Measurements from ENCODE around the gene SMOC2. TPM values are rescaled to one million over a fixed set of nuclear protein-coding genes. Genes with fewer than 3 reads are reported as not detected.
A peak's percentile ranks its signal among the peaks of the same experiment; 100 is the strongest.

SMOC2 gene
- total RNA-seq, 4 donors from 2014 or later: 5.8 to 14.5 (median 9.0) TPM

DNA sequence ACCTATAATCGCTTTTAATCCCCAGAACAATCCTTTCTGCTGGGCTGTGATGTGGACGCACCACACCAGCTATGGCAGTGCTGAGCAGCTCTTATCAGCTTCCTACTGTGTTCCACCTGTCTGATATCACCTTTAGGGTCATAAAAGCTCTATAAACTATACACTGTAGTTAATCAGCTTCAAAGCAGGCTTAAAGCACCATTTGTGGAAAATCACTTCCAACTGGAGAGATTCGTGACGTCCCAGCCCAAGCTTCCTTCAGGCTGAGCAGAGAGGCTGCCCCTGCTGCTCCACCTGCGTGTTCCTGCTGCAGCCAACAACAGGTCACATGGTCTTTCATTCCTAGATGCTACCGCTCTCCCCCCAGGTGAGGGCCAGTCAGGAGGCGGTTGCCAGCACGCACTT lies 156.5 kb downstream of the SMOC2 start:
- Histone ChIP-seq H3K4me1 (peaks cover 0 to 3% (median 1%) of the 10 kb centered on the region in 4 donors), H3K4me3 (no peak overlapping the region), H3K27me3 (no peaks in the 10 kb centered on the region), H3K9me3 (no peaks in the 10 kb centered on the region), H3K27ac (peak overlapping the region in 1 of 4 donors; percentile 26), H3K36me3 (no peaks in the 10 kb centered on the region)
- in situ Hi-C loops (cut with MboI; ENCODE audit: low pct_ligation_motif_present in 1 of 4, low pct_unique_long_range_greater_than_20kb in 1 of 4, low sequenced_read_pairs in 3 of 4): no loop called here
- no peak for TF ChIP-seq POLR2A (IDR thresholded peaks at IDR 0.05)
- no peak for TF ChIP-seq EP300 (IDR thresholded peaks at IDR 0.05; ENCODE audit: low read depth)
- TF ChIP-seq, protein P1, sequence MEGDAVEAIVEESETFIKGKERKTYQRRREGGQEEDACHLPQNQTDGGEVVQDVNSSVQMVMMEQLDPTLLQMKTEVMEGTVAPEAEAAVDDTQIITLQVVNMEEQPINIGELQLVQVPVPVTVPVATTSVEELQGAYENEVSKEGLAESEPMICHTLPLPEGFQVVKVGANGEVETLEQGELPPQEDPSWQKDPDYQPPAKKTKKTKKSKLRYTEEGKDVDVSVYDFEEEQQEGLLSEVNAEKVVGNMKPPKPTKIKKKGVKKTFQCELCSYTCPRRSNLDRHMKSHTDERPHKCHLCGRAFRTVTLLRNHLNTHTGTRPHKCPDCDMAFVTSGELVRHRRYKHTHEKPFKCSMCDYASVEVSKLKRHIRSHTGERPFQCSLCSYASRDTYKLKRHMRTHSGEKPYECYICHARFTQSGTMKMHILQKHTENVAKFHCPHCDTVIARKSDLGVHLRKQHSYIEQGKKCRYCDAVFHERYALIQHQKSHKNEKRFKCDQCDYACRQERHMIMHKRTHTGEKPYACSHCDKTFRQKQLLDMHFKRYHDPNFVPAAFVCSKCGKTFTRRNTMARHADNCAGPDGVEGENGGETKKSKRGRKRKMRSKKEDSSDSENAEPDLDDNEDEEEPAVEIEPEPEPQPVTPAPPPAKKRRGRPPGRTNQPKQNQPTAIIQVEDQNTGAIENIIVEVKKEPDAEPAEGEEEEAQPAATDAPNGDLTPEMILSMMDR (IDR thresholded peaks at IDR 0.05): no peak
- TF ChIP-seq POLR2AphosphoS5 (IDR thresholded peaks at IDR 0.05): no peak
- intact Hi-C loops (cut with DNase I; ENCODE audit: low total_unique reads): no loop called here
- DNase-seq: peak; percentile 37
- 45 to 46% methylated on average over 6 to 8 of the region's 8 CpGs for WGBS, 2 donors (ENCODE audit: low coverage in 1 of 2)

DNA sequence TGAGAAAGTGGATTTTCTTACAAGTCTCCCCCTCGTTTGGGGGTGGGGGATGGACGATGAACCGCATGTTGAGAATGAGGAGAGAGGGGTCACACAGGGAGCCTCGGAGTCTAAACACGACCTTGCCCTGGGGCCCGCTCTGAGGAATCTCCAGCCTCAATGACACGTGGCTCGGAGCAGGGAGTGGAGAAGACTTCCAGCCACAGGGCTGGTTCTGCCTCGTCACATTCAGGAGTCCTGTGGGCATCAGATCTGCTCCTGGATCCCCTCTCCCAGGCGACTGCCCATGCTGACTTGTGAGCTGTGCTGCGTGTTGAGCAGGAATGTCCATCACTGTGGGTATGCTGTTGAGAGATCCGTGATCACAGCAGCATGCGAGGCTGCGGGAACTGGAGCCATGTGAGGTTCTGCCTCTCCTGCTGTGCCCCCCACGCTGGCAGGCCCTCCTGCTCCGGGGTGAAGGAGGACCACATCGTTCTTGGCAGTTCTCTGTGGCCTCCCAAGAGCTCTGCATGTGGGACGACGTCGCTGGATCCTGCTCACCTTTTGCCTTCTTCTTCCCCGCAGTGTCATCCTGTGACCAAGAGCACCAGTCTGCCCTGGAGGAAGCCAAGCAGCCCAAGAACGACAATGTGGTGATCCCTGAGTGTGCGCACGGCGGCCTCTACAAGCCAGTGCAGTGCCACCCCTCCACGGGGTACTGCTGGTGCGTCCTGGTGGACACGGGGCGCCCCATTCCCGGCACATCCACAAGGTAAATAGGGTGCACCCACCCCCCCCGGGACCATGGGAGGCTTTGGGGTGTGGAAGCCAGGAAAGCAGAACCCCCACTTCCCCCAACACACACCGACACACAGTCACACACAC lies 157.5 kb downstream of the SMOC2 start:
- H3K27ac ChIP-seq: no peak overlapping the region
- no peaks in the 10 kb centered on the region for H3K27me3 ChIP-seq
- TF ChIP-seq, protein P1 (IDR thresholded peaks at IDR 0.05): no peak
- no peak for TF ChIP-seq POLR2AphosphoS5 (IDR thresholded peaks at IDR 0.05)
- TF ChIP-seq EP300 (IDR thresholded peaks at IDR 0.05; ENCODE audit: low read depth): no peak
- no peak for TF ChIP-seq POLR2A (IDR thresholded peaks at IDR 0.05)
- no peak for DNase-seq
- H3K4me1 ChIP-seq: peaks cover 0 to 3% (median 1%) of the 10 kb centered on the region in 4 donors
- no peaks in the 10 kb centered on the region for H3K9me3 ChIP-seq
- WGBS, 2 donors (ENCODE audit: low coverage in 1 of 2): 83% methylated on average over 28 of the region's 32 CpGs; no CpG with 5 or more reads in 1 of the 2 donors
- in situ Hi-C loops (cut with MboI; ENCODE audit: low pct_ligation_motif_present in 1 of 4, low pct_unique_long_range_greater_than_20kb in 1 of 4, low sequenced_read_pairs in 3 of 4): no loop called here
- H3K4me3 ChIP-seq: no peak overlapping the region
- intact Hi-C loops (cut with DNase I; ENCODE audit: low total_unique reads): no loop called here
- H3K36me3 ChIP-seq: no peaks in the 10 kb centered on the region

DNA sequence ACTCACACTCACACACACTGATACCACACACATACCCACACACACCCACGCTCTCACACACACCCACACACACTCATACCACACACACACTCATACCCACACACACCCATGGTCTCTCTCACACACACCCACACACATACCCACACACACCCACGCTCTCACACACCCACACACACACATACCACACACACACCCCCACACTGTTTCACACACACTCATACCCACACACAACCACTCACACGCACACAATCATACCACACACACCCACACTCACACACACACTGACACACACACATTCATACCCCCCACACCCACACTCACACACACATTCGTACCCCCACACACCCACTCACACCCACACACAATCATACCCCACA lies 158.1 kb downstream of the SMOC2 start:
- Histone ChIP-seq H3K9me3 (no peaks in the 10 kb centered on the region), H3K36me3 (no peaks in the 10 kb centered on the region), H3K27ac (no peak overlapping the region), H3K4me3 (no peak overlapping the region), H3K27me3 (no peaks in the 10 kb centered on the region), H3K4me1 (peaks cover 0 to 3% (median 1%) of the 10 kb centered on the region in 4 donors)
- intact Hi-C loops (cut with DNase I; ENCODE audit: low total_unique reads) (no loop called here), in situ Hi-C loops (cut with MboI; ENCODE audit: low pct_ligation_motif_present in 1 of 4, low pct_unique_long_range_greater_than_20kb in 1 of 4, low sequenced_read_pairs in 3 of 4) (no loop called here)
- TF ChIP-seq POLR2AphosphoS5 (IDR thresholded peaks at IDR 0.05): no peak
- no peak for TF ChIP-seq EP300 (IDR thresholded peaks at IDR 0.05; ENCODE audit: low read depth)
- TF ChIP-seq, protein P1 (IDR thresholded peaks at IDR 0.05): no peak
- no peak for TF ChIP-seq POLR2A (IDR thresholded peaks at IDR 0.05)
- DNase-seq: no peak
- 83 to 92% methylated on average over 1 to 4 of the region's 4 CpGs for WGBS, 2 donors (ENCODE audit: low coverage in 1 of 2)

DNA sequence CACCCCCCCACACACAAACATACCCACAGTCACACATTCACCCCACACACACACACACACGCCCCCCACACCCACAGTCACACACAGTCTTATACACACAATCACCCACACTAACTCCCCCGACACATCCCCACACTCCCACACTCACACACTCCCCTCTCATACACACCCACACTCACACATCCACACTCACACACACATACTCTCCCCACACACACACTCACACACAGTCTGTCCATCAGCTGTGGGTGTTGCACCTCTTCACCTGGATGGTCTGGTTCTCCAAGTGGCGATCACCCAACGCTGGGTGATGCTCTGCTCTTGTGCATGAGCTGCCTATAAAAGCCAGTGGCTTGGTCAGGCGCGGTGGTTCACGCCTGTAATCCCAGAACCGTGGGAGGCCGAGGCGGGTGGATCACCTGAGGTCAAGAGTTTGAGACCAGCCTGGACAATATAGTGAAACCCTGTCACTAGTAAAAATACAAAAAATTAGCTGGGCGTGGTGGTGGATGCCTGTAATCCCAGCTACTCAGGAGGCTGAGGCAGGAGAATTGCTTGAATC lies 158.9 kb downstream of the SMOC2 start:
- 88% methylated on average over 11 of the region's 11 CpGs; no CpG with 5 or more reads in 1 of the 2 donors for WGBS, 2 donors (ENCODE audit: low coverage in 1 of 2)
- DNase-seq: no peak
- in situ Hi-C loops (cut with MboI; ENCODE audit: low pct_ligation_motif_present in 1 of 4, low pct_unique_long_range_greater_than_20kb in 1 of 4, low sequenced_read_pairs in 3 of 4) (no loop called here), intact Hi-C loops (cut with DNase I; ENCODE audit: low total_unique reads) (no loop called here)
- H3K9me3 ChIP-seq: no peaks in the 10 kb centered on the region
- no peak overlapping the region for H3K4me3 ChIP-seq
- H3K36me3 ChIP-seq: no peaks in the 10 kb centered on the region
- TF ChIP-seq, protein P1 (IDR thresholded peaks at IDR 0.05): no peak
- TF ChIP-seq POLR2A (IDR thresholded peaks at IDR 0.05): no peak
- no peak for TF ChIP-seq EP300 (IDR thresholded peaks at IDR 0.05; ENCODE audit: low read depth)
- TF ChIP-seq POLR2AphosphoS5 (IDR thresholded peaks at IDR 0.05): no peak
- no peaks in the 10 kb centered on the region for H3K27me3 ChIP-seq
- H3K4me1 ChIP-seq: peaks cover 0 to 3% (median 1%) of the 10 kb centered on the region in 4 donors
- no peak overlapping the region for H3K27ac ChIP-seq
